ENCODE measurements around the gene POR.
"Not testable (repeated sequence)": the region's sequence is repeated elsewhere in the genome, so short reads cannot be mapped to it uniquely, and the experiment has no call there.

Gene POR

DNA sequence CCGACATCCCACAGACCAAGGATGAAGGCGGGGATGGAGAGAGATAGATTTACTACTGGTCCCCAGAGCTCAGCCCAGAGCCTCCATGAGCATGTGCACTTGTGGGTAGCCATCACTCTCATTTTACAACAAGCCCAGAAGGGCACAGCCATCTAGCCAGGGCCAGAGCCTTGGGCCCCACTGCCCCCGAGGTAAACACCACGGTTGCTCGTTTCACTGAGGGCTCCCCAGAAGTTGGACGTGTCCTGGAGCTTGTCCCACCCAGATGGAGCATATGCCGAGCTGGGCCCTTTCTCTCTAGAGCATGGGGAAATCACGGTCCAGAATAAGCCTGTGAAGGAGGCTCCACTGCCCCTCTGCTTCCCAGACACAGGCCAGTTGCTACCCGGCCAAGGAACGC lies 88.4 kb downstream of the POR start:
- Histone ChIP-seq H3K9ac (ENCODE audit: low read depth, low read length, poor library complexity, severe bottlenecking) (no peak overlapping the region), H3K9me3 (ENCODE audit: insufficient read depth, low read depth, low read length) (no peaks in the 10 kb centered on the region), H3K4me3 (ENCODE audit: low read length, poor library complexity, severe bottlenecking) (no peak overlapping the region), H2AFZ (ENCODE audit: low read length) (no peak overlapping the region), H3K4me2 (ENCODE audit: low read depth, low read length, poor library complexity, severe bottlenecking) (no peak overlapping the region), H3K79me2 (ENCODE audit: insufficient read depth, low read length) (no peaks in the 10 kb centered on the region), H3K4me1 (ENCODE audit: insufficient read depth, low read length, poor library complexity, severe bottlenecking) (peaks cover 1% of the 10 kb centered on the region), H3K36me3 (ENCODE audit: insufficient read depth, low read length) (peaks cover 3% of the 10 kb centered on the region; the same call in 1 of the 2 replicates), H3K9me2 (replicated peaks; ENCODE audit: low read depth, low read length) (no peaks in the 10 kb centered on the region), H3K27me3 (ENCODE audit: insufficient read depth, low read length, poor library complexity, severe bottlenecking) (no peaks in the 10 kb centered on the region), H3F3A (ENCODE audit: low read depth) (no peaks in the 10 kb centered on the region), H4K20me1 (ENCODE audit: insufficient read depth, low read length, poor library complexity, severe bottlenecking) (no peaks in the 10 kb centered on the region)
- TF ChIP-seq EZH2phosphoT487 (IDR thresholded peaks at IDR 0.05; ENCODE audit: borderline replicate concordance), result no peak
- TF ChIP-seq, protein P1, sequence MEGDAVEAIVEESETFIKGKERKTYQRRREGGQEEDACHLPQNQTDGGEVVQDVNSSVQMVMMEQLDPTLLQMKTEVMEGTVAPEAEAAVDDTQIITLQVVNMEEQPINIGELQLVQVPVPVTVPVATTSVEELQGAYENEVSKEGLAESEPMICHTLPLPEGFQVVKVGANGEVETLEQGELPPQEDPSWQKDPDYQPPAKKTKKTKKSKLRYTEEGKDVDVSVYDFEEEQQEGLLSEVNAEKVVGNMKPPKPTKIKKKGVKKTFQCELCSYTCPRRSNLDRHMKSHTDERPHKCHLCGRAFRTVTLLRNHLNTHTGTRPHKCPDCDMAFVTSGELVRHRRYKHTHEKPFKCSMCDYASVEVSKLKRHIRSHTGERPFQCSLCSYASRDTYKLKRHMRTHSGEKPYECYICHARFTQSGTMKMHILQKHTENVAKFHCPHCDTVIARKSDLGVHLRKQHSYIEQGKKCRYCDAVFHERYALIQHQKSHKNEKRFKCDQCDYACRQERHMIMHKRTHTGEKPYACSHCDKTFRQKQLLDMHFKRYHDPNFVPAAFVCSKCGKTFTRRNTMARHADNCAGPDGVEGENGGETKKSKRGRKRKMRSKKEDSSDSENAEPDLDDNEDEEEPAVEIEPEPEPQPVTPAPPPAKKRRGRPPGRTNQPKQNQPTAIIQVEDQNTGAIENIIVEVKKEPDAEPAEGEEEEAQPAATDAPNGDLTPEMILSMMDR (conservative IDR thresholded peaks at IDR 0.05; ENCODE audit: low read length), result no peak

DNA sequence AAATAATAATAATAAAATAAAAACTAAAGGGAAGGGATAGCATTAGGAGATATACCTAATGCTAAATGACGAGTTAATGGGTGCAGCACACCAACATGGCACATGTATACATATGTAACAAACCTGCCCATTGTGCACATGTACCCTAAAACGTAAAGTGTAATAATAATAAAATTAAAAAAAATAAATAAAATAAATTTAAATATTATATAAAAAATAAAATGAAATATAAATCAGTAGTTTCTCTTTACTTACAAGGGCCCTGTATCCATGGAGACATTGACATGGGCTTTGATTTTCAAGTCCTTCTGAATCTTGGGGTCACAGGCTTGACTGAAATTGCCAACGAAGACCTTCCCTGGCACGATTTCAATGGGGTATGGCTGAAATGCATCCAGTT lies 90.0 kb downstream of the POR start:
- H3K9me2 ChIP-seq (replicated peaks; ENCODE audit: low read depth, low read length), result not testable (repeated sequence)

DNA sequence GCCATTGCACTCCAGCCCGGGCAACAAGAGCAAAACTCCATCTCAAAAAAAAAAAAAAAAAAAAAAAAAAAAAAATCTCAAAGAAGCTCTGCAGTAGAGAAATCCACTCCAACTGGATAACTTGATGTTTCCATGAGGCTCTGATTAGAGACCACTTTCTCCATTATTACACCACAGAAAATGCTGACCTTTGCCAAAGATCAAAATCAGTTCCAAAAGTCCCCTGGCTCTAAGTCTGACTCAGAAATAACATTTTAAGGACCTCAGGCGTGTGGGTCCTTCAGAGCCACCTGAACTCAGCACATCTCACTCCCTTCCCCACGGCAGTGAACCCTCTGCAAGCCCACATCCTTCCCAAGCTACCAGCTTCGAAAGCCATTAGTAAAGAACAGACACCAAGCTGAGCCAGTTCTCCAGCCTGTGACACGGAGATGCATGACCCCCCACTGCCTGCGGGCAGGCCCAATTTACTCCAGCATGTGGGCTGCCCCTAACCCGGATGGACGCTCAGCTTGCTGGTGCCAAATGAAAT lies 93.3 kb downstream of the POR start:
- peaks cover 7% of the 10 kb centered on the region for H3K4me1 ChIP-seq (ENCODE audit: insufficient read depth, low read length, poor library complexity, severe bottlenecking)
- no peak overlapping the region for H3K9ac ChIP-seq (ENCODE audit: low read depth, low read length, poor library complexity, severe bottlenecking)
- no peak overlapping the region for H3K4me3 ChIP-seq (ENCODE audit: low read length, poor library complexity, severe bottlenecking)

More for the DNA sequence above, 90.0 kb downstream of the POR start:
- H3F3A ChIP-seq (ENCODE audit: low read depth); H3K4me3 ChIP-seq (ENCODE audit: low read length, poor library complexity, severe bottlenecking); H3K36me3 ChIP-seq (ENCODE audit: insufficient read depth, low read length); H3K79me2 ChIP-seq (ENCODE audit: insufficient read depth, low read length); H4K20me1 ChIP-seq (ENCODE audit: insufficient read depth, low read length, poor library complexity, severe bottlenecking); H2AFZ ChIP-seq (ENCODE audit: low read length); H3K9me3 ChIP-seq (ENCODE audit: insufficient read depth, low read depth, low read length); H3K9ac ChIP-seq (ENCODE audit: low read depth, low read length, poor library complexity, severe bottlenecking); H3K4me1 ChIP-seq (ENCODE audit: insufficient read depth, low read length, poor library complexity, severe bottlenecking); H3K27me3 ChIP-seq (ENCODE audit: insufficient read depth, low read length, poor library complexity, severe bottlenecking); H3K4me2 ChIP-seq (ENCODE audit: low read depth, low read length, poor library complexity, severe bottlenecking): not testable (repeated sequence)

More for the DNA sequence above, 93.3 kb downstream of the POR start:
- no peaks in the 10 kb centered on the region for H3K9me2 ChIP-seq (replicated peaks; ENCODE audit: low read depth, low read length)
- H3K36me3 ChIP-seq (ENCODE audit: insufficient read depth, low read length), result peaks cover 3% of the 10 kb centered on the region; the same call in 1 of the 2 replicates
- no peak overlapping the region for H2AFZ ChIP-seq (ENCODE audit: low read length)
- no peaks in the 10 kb centered on the region for H3F3A ChIP-seq (ENCODE audit: low read depth)
- no peaks in the 10 kb centered on the region for H3K27me3 ChIP-seq (ENCODE audit: insufficient read depth, low read length, poor library complexity, severe bottlenecking)
- no peaks in the 10 kb centered on the region for H3K9me3 ChIP-seq (ENCODE audit: insufficient read depth, low read depth, low read length)
- TF ChIP-seq, protein P1 (conservative IDR thresholded peaks at IDR 0.05; ENCODE audit: low read length), result no peak
- no peak for TF ChIP-seq EZH2phosphoT487 (IDR thresholded peaks at IDR 0.05; ENCODE audit: borderline replicate concordance)
- no peaks in the 10 kb centered on the region for H3K79me2 ChIP-seq (ENCODE audit: insufficient read depth, low read length)
- H4K20me1 ChIP-seq (ENCODE audit: insufficient read depth, low read length, poor library complexity, severe bottlenecking), result no peaks in the 10 kb centered on the region
- H3K4me2 ChIP-seq (ENCODE audit: low read depth, low read length, poor library complexity, severe bottlenecking), result no peak overlapping the region

Data from Loucy (cell line).